Urinary bladder (tissue), 4 donors: ENCODE measurements around the gene CD151. TPM values are rescaled to one million over a fixed set of nuclear protein-coding genes. Genes with fewer than 3 reads are reported as not detected.

ENCODE experiments used
- DNase-seq: peaks from one replicate; pipeline ENCODE4 v3.0.0-alpha.2; 2015; ENCODE audit errors: extremely low spot score
- H3K27ac ChIP-seq: one replicate; pipeline ENCODE4 v1.5.1; 2013; ENCODE audit warnings: low read depth, mild to moderate bottlenecking, moderate library complexity
- H3K36me3 ChIP-seq: one replicate; pipeline ENCODE4 v1.6.1; 2013; ENCODE audit warnings: mild to moderate bottlenecking, moderate library complexity; ENCODE audit not compliant: insufficient read depth
- H3K4me1 ChIP-seq: one replicate; pipeline ENCODE4 v1.6.1; 2013; ENCODE audit warnings: mild to moderate bottlenecking, moderate library complexity; ENCODE audit not compliant: insufficient read depth
- H3K4me3 ChIP-seq: one replicate; pipeline ENCODE4 v1.5.1; 2013; ENCODE audit warnings: low read depth, low read length
- WGBS: extraction: QIAGEN DNeasy Blood & Tissue Kit; methylation state at CpG from one replicate; pipeline ENCODE4 v1.1.7; 2013; 5-methylcytosine and 5-hydroxymethylcytosine counted together
- polyA plus RNA-seq: library from polyadenylated mRNA; stranded (reverse); fragments of 200-250 nt; gene quantifications from one replicate; pipeline ENCODE4 v1.2.3, GENCODE V29; 2013
- total RNA-seq: library from RNA; depleted of rRNA; stranded (reverse); fragments of >200 nt; gene quantifications from one replicate; pipeline ENCODE4 v1.2.3, GENCODE V29; 2014
- donor health status: healthy with polysubstance abuse.
- donor health status: healthy.

CD151 gene
- total RNA-seq: 115 TPM
- 692 TPM for polyA plus RNA-seq

- Histone ChIP-seq H3K4me1 (peaks cover 2% of the 10 kb centered on the region), H3K27ac (peak within 1 kb of the TSS; percentile 60), H3K36me3 (no peaks in the 10 kb centered on the region), H3K4me3 (peak within 1 kb of the TSS; percentile 67)
- 3% methylated on average over 62 of the region's 67 CpGs for WGBS
- no peak for DNase-seq
Measured at GRCh38 chr11:832529-833113, at the start of gene CD151. CD151 (plus strand) TSS chr11:832952; CDS start chr11:836070, 3,118 bp downstream.

GRCh38 chr11:783581-784015 lies 49.2 kb upstream of the CD151 start:
- WGBS: 20% methylated on average over 24 of the region's 24 CpGs

GRCh38 chr11:786235-787083 lies 46.3 kb upstream of the CD151 start:
- Histone ChIP-seq H3K27ac (no peak overlapping the region), H3K36me3 (no peaks in the 10 kb centered on the region), H3K4me3 (no peak overlapping the region), H3K4me1 (no peaks in the 10 kb centered on the region)
- DNase-seq: no peak
- 78% methylated on average over 24 of the region's 24 CpGs for WGBS

More at GRCh38 chr11:783581-784015, 49.2 kb upstream of the CD151 start:
- Histone ChIP-seq H3K4me3 (no peak overlapping the region), H3K27ac (no peak overlapping the region), H3K4me1 (no peaks in the 10 kb centered on the region), H3K36me3 (no peaks in the 10 kb centered on the region)
- no peak for DNase-seq

GRCh38 chr11:787084-787675 lies 45.6 kb upstream of the CD151 start:
- Histone ChIP-seq H3K4me1 (no peaks in the 10 kb centered on the region), H3K4me3 (no peak overlapping the region), H3K36me3 (no peaks in the 10 kb centered on the region), H3K27ac (no peak overlapping the region)
- no peak for DNase-seq
- 87% methylated on average over 24 of the region's 24 CpGs for WGBS

- 66% methylated on average over 28 of the region's 28 CpGs for WGBS
- no peaks in the 10 kb centered on the region for H3K4me1 ChIP-seq
- H3K36me3 ChIP-seq: no peaks in the 10 kb centered on the region
- no peak overlapping the region for H3K4me3 ChIP-seq
- no peak overlapping the region for H3K27ac ChIP-seq
- no peak for DNase-seq
Measured at GRCh38 chr11:788009-788640, 44.6 kb upstream of the CD151 start.

- H3K4me1 ChIP-seq: no peaks in the 10 kb centered on the region
- DNase-seq: no peak
- no peak overlapping the region for H3K4me3 ChIP-seq
- no peak overlapping the region for H3K27ac ChIP-seq
- H3K36me3 ChIP-seq: no peaks in the 10 kb centered on the region
- 31% methylated on average over 31 of the region's 31 CpGs for WGBS
Measured at GRCh38 chr11:788953-789940, 43.5 kb upstream of the CD151 start.

GRCh38 chr11:789943-790342 lies 42.8 kb upstream of the CD151 start, which contains the start of gene CEND1:
CEND1 (minus strand) TSS chr11:790090; CDS start chr11:788576, 1,514 bp downstream.
- 2% methylated on average over 44 of the region's 44 CpGs for WGBS
- no peak for DNase-seq
- H3K27ac ChIP-seq: no peak within 1 kb of the TSS
- no peaks in the 10 kb centered on the region for H3K36me3 ChIP-seq
- H3K4me1 ChIP-seq: no peaks in the 10 kb centered on the region
- H3K4me3 ChIP-seq: no peak within 1 kb of the TSS

- Histone ChIP-seq H3K36me3 (no peaks in the 10 kb centered on the region), H3K27ac (no peak overlapping the region), H3K4me3 (no peak overlapping the region), H3K4me1 (no peaks in the 10 kb centered on the region)
- 56% methylated on average over 18 of the region's 18 CpGs for WGBS
- no peak for DNase-seq
Measured at GRCh38 chr11:790721-791564, 41.8 kb upstream of the CD151 start.

GRCh38 chr11:791658-792534 lies 40.9 kb upstream of the CD151 start:
- WGBS: 94% methylated on average over 49 of the region's 49 CpGs
- no peaks in the 10 kb centered on the region for H3K36me3 ChIP-seq
- H3K27ac ChIP-seq: no peak overlapping the region
- H3K4me1 ChIP-seq: no peaks in the 10 kb centered on the region
- H3K4me3 ChIP-seq: no peak overlapping the region
- no peak for DNase-seq

GRCh38 chr11:792535-792821 lies 40.3 kb upstream of the CD151 start:
- Histone ChIP-seq H3K4me1 (no peaks in the 10 kb centered on the region), H3K27ac (no peak overlapping the region), H3K4me3 (no peak overlapping the region), H3K36me3 (no peaks in the 10 kb centered on the region)
- 94% methylated on average over 15 of the region's 15 CpGs for WGBS
- no peak for DNase-seq

- no peak for DNase-seq
- no peak overlapping the region for H3K4me3 ChIP-seq
- H3K27ac ChIP-seq: no peak overlapping the region
- H3K36me3 ChIP-seq: no peaks in the 10 kb centered on the region
- H3K4me1 ChIP-seq: no peaks in the 10 kb centered on the region
- WGBS: 93% methylated on average over 13 of the region's 13 CpGs
Measured at GRCh38 chr11:792873-793272, 39.9 kb upstream of the CD151 start.
